ENCODE results near the gene CAMK2D.

DNA sequence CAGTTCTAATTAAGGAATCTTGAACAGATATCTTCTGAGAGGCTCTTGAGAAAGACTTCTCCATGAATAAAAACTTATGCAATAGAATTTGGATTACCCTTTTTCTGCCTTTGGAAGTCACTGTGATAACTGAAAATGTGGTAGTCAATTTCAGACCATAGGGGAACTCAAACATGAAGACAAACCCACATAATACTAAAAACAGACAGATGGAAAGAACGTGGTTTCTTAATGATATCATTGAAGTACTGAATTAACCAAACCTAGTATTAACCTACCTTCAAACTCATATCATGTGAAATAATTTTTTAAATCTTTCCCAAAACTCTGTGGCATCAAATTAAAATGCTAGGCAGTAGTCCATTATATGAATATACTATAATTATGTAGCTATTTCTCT, 153.5 kb downstream of the CAMK2D start:
- TF ChIP-seq, protein P1, sequence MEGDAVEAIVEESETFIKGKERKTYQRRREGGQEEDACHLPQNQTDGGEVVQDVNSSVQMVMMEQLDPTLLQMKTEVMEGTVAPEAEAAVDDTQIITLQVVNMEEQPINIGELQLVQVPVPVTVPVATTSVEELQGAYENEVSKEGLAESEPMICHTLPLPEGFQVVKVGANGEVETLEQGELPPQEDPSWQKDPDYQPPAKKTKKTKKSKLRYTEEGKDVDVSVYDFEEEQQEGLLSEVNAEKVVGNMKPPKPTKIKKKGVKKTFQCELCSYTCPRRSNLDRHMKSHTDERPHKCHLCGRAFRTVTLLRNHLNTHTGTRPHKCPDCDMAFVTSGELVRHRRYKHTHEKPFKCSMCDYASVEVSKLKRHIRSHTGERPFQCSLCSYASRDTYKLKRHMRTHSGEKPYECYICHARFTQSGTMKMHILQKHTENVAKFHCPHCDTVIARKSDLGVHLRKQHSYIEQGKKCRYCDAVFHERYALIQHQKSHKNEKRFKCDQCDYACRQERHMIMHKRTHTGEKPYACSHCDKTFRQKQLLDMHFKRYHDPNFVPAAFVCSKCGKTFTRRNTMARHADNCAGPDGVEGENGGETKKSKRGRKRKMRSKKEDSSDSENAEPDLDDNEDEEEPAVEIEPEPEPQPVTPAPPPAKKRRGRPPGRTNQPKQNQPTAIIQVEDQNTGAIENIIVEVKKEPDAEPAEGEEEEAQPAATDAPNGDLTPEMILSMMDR (conservative IDR thresholded peaks at IDR 0.05 in 1 of 2, IDR thresholded peaks at IDR 0.05 in 1 of 2; ENCODE audit: low read depth in 1 of 2, low read length in 2 of 2) = no peak
- TF ChIP-seq EZH2 (IDR thresholded peaks at IDR 0.05; ENCODE audit: low read length, missing control alignments) = no peak

All from fibroblast of lung (primary cell).